K562 (cell line): ENCODE results near the gene FMR1. TPM values are rescaled to one million over a fixed set of nuclear protein-coding genes. Genes with fewer than 3 reads are reported as not detected.

Experiments
- CBFA2T2 ChIP-seq: fragments of 450-650 bp; conservative IDR thresholded peaks from 2 replicates; pipeline ENCODE4 v1.6.1; 2017; ENCODE audit warnings: mild to moderate bottlenecking
- ELF4 ChIP-seq: fragments of 450-650 bp; formaldehyde crosslinking; IDR thresholded peaks from 2 replicates; pipeline ENCODE4 v1.4.0; 2022; ENCODE audit warnings: missing genetic modification characterization
- KDM5B ChIP-seq: fragments of 200-600 bp; sonication (generic); IDR thresholded peaks from 2 replicates; pipeline ENCODE4 v1.6.1; 2012; ENCODE audit warnings: low read depth, mild to moderate bottlenecking, moderate library complexity, low read length, control low read depth, inconsistent platforms; ENCODE audit not compliant: insufficient replicate concordance
- MTF1 ChIP-seq: fragments of 250-450 bp; sonication (Bioruptor Pico); IDR thresholded peaks from 2 replicates; pipeline ENCODE4 v1.9.0; 2021; ENCODE audit warnings: moderate library complexity, mild to moderate bottlenecking, inconsistent platforms, borderline replicate concordance
- NCOR1 ChIP-seq: fragments of 450-650 bp; IDR thresholded peaks from 2 replicates; pipeline ENCODE4 v1.6.1; 2016; ENCODE audit warnings: mild to moderate bottlenecking, moderate library complexity
- NELFE ChIP-seq: IDR thresholded peaks from 2 replicates; pipeline ENCODE4 v1.6.1; 2011; ENCODE audit warnings: mild to moderate bottlenecking; ENCODE audit not compliant: insufficient read depth, insufficient read length
- NR1H2 ChIP-seq: sonication (generic); formaldehyde crosslinking; IDR thresholded peaks from 2 replicates; pipeline ENCODE4 v1.4.0; 2020; ENCODE audit warnings: mild to moderate bottlenecking, missing genetic modification reagents
- RB1 ChIP-seq: fragments of 450-650 bp; IDR thresholded peaks from 2 replicates; pipeline ENCODE4 v1.6.1; 2017; ENCODE audit warnings: low read depth, mild to moderate bottlenecking
- SMARCE1 ChIP-seq: fragments of 450-650 bp; IDR thresholded peaks from 2 replicates; pipeline ENCODE4 v1.7.1; 2016; ENCODE audit warnings: mild to moderate bottlenecking
- STAT5A ChIP-seq: IDR thresholded peaks from 2 replicates; pipeline ENCODE4 v1.6.1; 2012; ENCODE audit warnings: low read length, inconsistent platforms, borderline replicate concordance
- polyA plus RNA-seq, 8 experiments: library from polyadenylated mRNA; depleted of rRNA in 4 of 8; stranded (reverse) in 5 of 8; unstranded in 3 of 8; fragments of >200 nt; fragmentation: Nextera tagmentation in 2 of 8; fragmentation: Illumina TruSeq in 1 of 8; extraction: Ambion mirVana in 2 of 8; extraction: Trizol in 1 of 8; gene quantifications; 2 replicates each; pipeline versions ENCODE4 v1.2.1 to v1.2.3, GENCODE V29; 2011 to 2014; ENCODE audit warnings: inconsistent platforms in 1 of 8, missing spikeins in 1 of 8
- total RNA-seq, 7 experiments: library from RNA; depleted of rRNA in 6 of 7; stranded (reverse); fragments of >200 nt in 6 of 7; fragmentation: Illumina TruSeq in 2 of 7; extraction: Trizol in 2 of 7; gene quantifications; 2 replicates each; pipeline versions ENCODE4 v1.2.1 to v1.2.3, GENCODE V29; 2011 to 2021; ENCODE audit warnings: low replicate concordance in 1 of 7
- TF ChIP-seq, protein P1 (sequence below): fragments of 450-650 bp; IDR thresholded peaks from 2 replicates; pipeline ENCODE4 v1.6.1; 2018; ENCODE audit not compliant: partially characterized antibody
- TF ChIP-seq, protein P2 (sequence below): fragments of 150-350 bp; conservative IDR thresholded peaks from 2 replicates; pipeline ENCODE4 v1.6.1; 2014; ENCODE audit warnings: low read length
- TF ChIP-seq, protein P3 (sequence below): sonication (generic); formaldehyde crosslinking; IDR thresholded peaks from 2 replicates; pipeline ENCODE4 v1.8.1; 2023; ENCODE audit warnings: mild to moderate bottlenecking, missing genetic modification reagents, moderate library complexity
- TF ChIP-seq, protein P4 (sequence below), 2 experiments: IDR thresholded peaks; 2 replicates each; pipeline ENCODE4 v1.6.1; 2011; ENCODE audit warnings: borderline replicate concordance in 1 of 2, control low read depth in 1 of 2, low read depth in 1 of 2, low read length in 1 of 2, mild to moderate bottlenecking in 1 of 2, mixed read lengths in 1 of 2, moderate library complexity in 1 of 2; ENCODE audit not compliant: insufficient read depth in 1 of 2, insufficient read length in 1 of 2, poor library complexity in 1 of 2, severe bottlenecking in 1 of 2; ENCODE audit errors: extremely low read depth in 1 of 2
- TF ChIP-seq, protein P5 (sequence below): sonication (generic); formaldehyde crosslinking; IDR thresholded peaks from 2 replicates; pipeline ENCODE4 v1.9.0; 2022; ENCODE audit warnings: mild to moderate bottlenecking, missing genetic modification reagents

FMR1 gene
- total and polyA plus RNA-seq, 9 of the 15 experiments (the other 6 are each of a cell fraction or from before 2014, with no cell fraction given), result 4.8 to 26.5 (median 20.5) TPM

DNA sequence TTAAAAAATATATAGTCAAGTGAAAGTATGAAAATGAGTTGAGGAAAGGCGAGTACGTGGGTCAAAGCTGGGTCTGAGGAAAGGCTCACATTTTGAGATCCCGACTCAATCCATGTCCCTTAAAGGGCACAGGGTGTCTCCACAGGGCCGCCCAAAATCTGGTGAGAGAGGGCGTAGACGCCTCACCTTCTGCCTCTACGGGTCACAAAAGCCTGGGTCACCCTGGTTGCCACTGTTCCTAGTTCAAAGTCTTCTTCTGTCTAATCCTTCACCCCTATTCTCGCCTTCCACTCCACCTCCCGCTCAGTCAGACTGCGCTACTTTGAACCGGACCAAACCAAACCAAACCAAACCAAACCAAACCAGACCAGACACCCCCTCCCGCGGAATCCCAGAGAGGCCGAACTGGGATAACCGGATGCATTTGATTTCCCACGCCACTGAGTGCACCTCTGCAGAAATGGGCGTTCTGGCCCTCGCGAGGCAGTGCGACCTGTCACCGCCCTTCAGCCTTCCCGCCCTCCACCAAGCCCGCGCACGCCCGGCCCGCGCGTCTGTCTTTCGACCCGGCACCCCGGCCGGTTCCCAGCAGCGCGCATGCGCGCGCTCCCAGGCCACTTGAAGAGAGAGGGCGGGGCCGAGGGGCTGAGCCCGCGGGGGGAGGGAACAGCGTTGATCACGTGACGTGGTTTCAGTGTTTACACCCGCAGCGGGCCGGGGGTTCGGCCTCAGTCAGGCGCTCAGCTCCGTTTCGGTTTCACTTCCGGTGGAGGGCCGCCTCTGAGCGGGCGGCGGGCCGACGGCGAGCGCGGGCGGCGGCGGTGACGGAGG lies at the start of gene FMR1 (continued):
- TF ChIP-seq, protein P1, sequence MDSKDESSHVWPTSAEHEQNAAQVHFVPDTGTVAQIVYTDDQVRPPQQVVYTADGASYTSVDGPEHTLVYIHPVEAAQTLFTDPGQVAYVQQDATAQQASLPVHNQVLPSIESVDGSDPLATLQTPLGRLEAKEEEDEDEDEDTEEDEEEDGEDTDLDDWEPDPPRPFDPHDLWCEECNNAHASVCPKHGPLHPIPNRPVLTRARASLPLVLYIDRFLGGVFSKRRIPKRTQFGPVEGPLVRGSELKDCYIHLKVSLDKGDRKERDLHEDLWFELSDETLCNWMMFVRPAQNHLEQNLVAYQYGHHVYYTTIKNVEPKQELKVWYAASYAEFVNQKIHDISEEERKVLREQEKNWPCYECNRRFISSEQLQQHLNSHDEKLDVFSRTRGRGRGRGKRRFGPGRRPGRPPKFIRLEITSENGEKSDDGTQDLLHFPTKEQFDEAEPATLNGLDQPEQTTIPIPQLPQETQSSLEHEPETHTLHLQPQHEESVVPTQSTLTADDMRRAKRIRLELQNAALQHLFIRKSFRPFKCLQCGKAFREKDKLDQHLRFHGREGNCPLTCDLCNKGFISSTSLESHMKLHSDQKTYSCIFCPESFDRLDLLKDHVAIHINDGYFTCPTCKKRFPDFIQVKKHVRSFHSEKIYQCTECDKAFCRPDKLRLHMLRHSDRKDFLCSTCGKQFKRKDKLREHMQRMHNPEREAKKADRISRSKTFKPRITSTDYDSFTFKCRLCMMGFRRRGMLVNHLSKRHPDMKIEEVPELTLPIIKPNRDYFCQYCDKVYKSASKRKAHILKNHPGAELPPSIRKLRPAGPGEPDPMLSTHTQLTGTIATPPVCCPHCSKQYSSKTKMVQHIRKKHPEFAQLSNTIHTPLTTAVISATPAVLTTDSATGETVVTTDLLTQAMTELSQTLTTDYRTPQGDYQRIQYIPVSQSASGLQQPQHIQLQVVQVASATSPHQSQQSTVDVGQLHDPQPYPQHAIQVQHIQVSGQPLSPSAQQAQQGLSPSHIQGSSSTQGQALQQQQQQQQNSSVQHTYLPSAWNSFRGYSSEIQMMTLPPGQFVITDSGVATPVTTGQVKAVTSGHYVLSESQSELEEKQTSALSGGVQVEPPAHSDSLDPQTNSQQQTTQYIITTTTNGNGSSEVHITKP, result peak; percentile 89
- peak; percentile 89 for TF ChIP-seq CBFA2T2
- TF ChIP-seq, protein P2, sequence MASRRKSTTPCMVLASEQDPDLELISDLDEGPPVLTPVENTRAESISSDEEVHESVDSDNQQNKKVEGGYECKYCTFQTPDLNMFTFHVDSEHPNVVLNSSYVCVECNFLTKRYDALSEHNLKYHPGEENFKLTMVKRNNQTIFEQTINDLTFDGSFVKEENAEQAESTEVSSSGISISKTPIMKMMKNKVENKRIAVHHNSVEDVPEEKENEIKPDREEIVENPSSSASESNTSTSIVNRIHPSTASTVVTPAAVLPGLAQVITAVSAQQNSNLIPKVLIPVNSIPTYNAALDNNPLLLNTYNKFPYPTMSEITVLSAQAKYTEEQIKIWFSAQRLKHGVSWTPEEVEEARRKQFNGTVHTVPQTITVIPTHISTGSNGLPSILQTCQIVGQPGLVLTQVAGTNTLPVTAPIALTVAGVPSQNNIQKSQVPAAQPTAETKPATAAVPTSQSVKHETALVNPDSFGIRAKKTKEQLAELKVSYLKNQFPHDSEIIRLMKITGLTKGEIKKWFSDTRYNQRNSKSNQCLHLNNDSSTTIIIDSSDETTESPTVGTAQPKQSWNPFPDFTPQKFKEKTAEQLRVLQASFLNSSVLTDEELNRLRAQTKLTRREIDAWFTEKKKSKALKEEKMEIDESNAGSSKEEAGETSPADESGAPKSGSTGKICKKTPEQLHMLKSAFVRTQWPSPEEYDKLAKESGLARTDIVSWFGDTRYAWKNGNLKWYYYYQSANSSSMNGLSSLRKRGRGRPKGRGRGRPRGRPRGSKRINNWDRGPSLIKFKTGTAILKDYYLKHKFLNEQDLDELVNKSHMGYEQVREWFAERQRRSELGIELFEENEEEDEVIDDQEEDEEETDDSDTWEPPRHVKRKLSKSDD, result no peak
- no peak for TF ChIP-seq SMARCE1
- TF ChIP-seq NR1H2 (CRISPR knock-in tag), result no peak
- no peak for TF ChIP-seq KDM5B
- no peak for TF ChIP-seq NCOR1
- no peak for TF ChIP-seq MTF1
- TF ChIP-seq, protein P3, sequence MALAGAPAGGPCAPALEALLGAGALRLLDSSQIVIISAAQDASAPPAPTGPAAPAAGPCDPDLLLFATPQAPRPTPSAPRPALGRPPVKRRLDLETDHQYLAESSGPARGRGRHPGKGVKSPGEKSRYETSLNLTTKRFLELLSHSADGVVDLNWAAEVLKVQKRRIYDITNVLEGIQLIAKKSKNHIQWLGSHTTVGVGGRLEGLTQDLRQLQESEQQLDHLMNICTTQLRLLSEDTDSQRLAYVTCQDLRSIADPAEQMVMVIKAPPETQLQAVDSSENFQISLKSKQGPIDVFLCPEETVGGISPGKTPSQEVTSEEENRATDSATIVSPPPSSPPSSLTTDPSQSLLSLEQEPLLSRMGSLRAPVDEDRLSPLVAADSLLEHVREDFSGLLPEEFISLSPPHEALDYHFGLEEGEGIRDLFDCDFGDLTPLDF (CRISPR knock-in tag), result peak; percentile 51; the same call in 1 of the 2 replicates
- TF ChIP-seq NELFE, result no peak
- TF ChIP-seq, protein P4, sequence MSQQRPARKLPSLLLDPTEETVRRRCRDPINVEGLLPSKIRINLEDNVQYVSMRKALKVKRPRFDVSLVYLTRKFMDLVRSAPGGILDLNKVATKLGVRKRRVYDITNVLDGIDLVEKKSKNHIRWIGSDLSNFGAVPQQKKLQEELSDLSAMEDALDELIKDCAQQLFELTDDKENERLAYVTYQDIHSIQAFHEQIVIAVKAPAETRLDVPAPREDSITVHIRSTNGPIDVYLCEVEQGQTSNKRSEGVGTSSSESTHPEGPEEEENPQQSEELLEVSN (IDR thresholded peaks at IDR 0.05; ENCODE audit: borderline replicate concordance in 1 of 2, extremely low read depth in 1 of 2, insufficient read depth in 1 of 2, insufficient read length in 1 of 2, low read depth in 1 of 2, low read length in 1 of 2, poor library complexity in 1 of 2, severe bottlenecking in 1 of 2), result peak; percentile 98 to 99
- TF ChIP-seq ELF4 (CRISPR knock-in tag), result no peak
- TF ChIP-seq RB1, result peak; percentile 84; the same call in 1 of the 2 replicates
- TF ChIP-seq STAT5A, result no peak
- TF ChIP-seq, protein P5, sequence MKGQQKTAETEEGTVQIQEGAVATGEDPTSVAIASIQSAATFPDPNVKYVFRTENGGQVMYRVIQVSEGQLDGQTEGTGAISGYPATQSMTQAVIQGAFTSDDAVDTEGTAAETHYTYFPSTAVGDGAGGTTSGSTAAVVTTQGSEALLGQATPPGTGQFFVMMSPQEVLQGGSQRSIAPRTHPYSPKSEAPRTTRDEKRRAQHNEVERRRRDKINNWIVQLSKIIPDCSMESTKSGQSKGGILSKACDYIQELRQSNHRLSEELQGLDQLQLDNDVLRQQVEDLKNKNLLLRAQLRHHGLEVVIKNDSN, result peak; percentile 85
